ENCODE measurements around the gene C1orf50.

C1orf50 gene

DNA sequence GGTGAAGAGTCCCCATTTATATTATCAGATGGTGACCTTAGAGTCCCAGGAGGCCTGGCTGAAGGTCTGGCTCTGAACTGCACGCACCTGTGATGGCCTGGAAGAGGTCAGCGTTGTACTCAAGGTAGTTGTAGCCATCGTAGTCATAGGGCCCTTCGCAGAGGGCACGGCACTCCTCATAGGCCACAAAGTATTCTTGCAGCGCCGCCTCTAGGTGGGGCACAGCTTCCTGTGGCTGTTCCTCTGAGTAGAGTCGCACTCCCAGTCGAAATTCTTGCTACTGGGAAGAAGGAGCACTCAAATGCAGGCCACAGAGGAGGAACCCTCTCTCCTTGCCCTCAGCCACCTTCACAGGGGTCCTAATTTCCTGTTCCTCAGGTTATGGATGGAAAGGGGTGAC, 7.9 kb upstream of the C1orf50 start:
- DNase-seq = no peak

DNA sequence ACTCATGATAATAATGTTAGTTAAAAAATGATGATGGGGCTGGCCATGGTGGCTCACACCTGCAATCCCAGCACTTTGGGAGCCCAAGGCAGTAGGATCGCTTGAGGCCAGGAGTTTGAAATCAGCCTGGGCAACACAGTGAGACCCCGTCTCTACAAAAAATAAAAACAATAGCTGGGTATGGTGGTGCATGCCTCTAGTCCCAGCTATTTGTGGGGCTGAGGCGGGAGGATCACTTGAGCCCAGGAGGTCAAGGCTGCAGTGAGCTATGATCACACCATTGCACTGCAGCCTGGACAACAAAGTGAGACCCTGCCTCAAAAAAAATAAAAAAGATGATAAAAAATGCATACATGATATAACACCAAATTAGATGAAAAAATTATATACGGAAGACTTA, 5.5 kb upstream of the C1orf50 start:
- DNase-seq = no peak

DNA sequence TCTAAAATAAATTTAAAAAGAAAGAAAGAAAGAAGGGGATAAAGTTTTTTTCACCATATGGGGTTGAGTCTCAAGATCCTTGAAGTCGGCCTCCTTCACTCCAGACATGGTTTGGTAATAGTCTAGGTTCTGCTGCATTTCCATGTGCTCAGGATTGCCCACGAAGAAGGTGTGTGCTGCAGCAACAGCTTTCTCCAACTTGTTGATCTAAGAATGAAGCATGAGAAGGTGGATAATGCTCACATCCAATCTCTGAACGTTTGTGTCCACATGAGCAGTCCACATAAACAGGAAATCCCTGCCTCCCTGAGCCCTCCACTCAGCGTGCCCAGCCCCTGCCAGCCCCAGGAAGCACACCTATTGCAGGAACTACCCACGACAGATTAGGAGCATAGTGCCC, 4.8 kb upstream of the C1orf50 start:
- no peak for DNase-seq

DNA sequence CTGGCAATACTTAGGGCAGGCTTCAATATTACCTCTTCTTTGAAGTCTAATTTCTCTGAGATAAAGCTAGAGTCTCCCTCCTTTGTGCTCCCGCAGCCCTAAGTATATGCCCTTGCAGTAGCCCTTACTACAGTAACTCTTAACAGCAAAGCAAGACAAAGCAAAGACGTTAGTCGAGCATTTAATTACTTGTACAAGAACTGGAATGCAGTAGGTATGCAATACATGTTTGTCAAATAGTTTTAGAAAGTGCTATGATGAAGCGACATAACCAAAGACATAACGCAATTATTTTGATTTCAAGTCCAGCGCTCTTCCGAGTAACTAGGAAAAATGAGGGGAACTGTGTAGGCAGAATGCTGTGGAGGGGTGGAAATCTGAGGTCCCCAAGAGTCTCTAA, 1.8 kb upstream of the C1orf50 start:
- DNase-seq = no peak

DNA sequence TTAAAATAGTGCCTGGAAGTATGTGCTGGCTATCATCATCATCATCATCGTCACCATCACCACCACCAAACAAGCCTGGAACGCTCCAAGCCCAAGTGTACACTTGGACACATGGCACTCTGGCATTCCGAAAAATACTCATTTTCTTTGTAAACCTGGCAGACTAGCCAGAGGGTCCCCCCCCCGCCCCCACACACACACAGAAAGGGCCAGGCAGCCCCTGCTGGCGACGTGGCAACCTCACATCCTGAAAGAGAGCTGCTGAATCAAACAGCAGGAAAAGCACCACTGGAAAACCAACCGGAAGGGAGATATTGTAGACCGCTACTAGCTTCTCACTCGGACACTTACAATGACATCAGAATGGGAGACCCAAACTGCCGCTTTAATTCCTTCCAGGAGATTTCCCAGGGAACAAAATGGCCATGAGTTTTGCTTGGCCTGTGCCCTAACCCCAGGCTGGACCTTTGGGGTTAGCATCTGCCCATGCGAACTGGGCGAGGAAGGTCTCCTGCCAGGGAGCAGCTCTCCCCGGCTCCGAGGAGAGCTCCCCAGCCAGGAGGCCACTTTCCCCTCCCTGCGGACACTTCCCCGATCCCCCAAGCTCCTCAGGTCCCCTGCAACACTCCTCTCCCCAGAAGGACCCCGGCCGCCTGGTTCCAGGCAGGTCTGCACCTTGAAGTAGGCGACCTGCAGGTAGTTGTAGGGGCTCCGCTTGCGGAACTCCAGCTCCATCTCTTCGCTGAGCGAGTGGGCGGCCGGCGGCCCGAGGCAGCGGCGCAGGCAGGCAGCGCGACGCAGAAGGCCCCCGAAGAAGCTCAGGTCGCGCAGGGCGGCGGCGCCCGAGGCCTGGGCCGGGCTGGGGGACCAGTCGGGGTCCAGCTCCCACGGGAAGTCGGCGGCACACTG, 963 bp upstream of the C1orf50 start:
- peak; percentile 80 for DNase-seq

DNA sequence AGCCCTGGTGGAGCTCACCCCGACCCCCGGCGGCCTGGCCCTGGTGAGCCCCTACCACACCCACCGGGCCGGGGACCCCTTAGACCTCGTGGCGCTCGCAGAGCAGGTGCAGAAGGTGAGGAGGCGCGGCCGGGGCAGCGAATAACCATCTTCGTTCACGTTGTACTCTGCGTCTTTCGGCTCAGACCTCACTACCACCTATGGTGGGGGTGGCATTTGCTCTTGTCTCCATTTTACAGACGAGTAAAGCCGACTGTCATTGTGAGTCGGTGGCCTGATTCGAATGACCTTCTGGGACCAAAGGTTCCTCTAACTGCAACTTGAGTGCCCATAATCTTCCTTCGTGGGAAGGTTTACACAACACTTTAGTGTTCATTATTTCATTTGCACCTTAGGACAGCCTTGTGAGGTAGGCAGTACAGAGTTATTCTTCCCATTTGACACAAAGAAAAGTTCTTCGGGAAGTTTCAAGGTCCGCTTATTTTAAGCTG, 506 bp downstream of the C1orf50 start:
- DNase-seq = no peak

DNA sequence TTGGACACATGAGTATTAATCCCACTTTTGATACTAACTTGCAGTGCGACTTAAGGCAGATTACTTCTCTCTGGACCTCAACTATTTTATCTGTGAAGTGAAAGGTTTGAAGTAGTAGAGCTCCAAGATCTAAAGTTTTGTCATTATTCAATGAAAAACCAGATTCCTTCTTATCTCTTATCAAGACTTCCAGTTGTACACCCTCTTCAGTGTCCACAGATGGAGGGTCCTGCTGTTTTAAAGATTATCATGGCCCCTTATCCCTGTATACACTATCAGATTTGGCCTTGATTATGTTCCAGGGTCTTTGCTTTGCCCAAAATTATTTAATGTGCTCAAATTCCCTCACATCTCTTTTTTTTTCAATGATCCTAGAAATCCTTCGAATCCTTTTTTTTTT, 1.1 kb downstream of the C1orf50 start:
- DNase-seq = no peak

DNA sequence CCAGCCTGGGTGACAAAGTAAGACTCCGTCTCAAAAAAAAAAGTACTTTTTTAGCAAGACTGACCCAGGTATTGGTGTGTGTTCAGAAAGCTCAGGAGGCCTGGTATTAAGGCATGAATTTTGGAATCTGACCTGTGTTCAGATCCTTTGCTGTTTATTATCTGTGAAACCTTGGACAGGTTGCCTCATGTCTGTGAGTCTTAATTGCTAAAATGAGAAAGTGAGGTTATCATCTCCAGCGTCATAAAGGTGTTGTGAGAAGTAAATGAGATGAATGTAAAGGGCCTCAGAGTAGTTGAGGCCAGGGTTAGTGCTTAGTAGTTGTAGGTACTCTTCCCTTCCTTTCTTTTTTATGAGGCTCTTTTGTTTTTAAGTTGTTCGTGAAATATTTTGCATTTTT, 2.8 kb downstream of the C1orf50 start:
- DNase-seq = no peak

DNA sequence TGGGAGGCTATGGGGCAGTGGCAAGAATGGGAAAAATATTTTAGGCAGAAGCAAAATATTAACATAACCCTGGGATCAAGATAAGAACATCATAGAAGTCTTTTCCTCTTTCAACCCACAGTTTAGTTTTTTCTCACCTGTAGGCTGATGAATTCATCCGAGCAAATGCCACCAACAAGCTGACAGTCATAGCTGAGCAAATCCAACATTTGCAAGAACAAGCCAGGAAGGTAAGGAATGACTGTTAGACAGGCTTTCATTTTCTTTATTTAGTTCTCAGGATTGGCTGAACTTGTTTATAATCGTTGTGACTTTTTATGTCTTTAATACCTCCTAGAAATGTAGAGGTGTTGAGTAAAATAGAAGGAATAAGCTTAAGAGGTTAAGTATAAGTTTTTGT, 6.4 kb downstream of the C1orf50 start:
- no peak for DNase-seq

DNA sequence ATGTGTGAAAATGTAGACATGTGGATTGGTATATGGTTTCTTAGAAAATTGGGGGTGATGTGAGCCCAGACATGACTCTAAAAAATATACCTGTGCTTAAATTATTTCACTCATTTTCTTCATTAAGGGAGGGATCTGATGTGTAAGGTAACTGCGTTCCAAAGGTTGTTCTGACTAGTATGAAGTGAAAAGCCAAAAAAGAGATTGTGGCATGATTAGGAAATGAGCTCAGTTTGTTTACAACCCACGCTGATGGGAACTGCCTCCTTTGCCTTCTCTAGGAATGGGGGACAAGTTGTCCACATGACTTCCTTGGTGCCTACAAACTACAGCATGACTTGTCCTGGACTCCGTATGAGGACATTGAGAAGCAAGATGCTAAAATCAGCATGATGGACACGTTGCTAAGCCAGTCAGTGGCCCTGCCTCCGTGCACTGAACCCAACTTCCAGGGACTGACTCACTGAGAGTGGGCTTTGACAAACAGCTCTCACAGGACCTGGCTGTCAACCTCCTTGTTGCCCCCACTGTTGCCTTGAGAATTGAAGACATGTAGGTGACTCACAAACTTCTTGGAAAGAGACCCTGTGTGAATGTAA, 8.0 kb downstream of the C1orf50 start:
- DNase-seq = no peak

DNA sequence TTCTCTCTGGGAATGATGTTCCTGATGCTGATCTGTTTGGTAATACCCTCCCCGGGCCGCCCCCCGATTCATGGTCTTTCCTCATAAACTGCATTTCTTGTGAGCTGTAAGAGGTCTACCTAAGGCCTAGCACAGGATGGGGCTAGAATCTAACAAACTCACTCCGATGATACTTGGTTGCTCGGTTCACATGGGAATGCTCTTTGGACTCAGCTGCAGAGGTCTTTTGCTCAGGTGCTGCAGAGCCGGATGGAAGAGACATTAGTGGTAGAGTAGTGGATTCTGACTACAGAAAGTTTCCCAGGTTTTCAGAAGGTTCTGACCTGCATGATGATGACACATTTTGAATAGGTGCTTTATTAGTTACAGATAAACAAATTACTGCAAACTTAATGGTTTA, 9.5 kb downstream of the C1orf50 start:
- DNase-seq = no peak

DNA sequence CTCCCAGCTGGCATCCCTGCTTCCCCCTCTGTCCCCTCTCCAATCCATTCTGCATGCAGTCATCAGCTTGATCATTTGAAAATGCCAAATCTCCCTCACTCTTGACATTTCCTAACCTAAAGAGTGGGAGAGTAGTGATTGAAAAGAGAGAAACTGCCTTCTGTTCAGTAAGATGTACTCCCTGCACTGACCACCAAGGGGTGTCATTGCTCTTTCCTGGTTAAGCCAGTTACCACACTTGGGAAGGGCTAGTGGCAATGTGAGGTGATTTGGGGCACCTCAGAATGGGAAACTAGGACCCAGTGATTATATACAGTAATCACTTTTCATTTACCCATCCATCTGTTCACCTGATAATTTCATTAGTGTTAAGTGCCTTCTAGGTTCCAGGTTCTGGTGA, 10.8 kb downstream of the C1orf50 start:
- DNase-seq = no peak

DNA sequence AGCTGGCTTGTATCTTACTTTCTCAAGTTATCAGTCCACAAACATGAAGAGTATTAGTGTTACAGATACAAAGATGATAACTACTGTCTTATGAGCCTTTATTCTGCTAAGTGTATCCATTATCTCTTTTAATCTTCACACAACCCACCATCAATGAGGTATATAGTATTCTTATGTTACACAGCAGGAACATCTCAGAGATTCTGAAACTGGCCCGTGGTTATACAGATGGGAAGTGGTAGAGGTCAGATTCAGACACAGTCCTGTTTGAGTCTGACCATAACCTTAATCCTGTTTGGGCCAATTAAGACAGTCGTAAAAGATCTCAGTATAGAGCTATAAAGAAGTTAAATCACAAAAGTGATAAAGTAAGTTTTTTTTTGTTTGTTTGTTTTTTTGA, 12.7 kb downstream of the C1orf50 start:
- DNase-seq = no peak

DNA sequence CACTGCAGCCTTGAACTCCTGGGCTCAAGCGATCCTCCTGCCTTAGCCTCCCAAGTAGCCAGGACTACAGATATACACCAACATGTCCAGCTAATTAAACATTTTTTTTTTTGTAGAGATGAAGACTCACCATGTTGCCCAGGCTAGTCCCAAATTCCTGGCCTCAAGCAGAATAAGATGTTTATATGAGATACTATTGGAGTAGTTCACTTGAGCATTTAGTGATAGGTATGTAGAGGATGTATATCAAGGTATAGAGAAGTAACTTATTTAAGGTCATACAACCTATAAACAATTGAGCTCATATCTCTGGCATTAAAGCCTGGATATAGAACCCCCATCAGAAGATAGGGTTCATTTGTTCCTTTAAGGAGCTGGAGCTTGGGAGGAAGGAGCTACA, 13.1 kb downstream of the C1orf50 start:
- no peak for DNase-seq

DNA sequence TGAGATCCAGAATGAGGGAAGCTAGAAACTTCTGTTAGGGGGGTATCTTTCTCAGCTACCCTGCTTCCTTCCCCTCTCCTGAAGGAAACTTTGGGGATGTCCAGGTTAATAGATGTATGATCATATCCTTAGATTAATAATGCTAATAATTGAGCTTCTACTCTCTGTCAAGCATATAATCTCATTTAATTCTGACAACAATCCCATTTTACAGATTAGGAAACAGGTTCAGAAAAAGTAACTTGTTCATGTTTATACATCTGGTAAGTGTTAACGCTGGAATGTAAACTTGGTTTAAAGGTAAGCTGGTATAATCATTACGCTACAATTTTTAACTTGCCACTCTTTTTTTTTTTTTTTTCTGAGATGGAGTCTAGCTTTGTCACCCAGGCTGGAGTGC, 16.0 kb downstream of the C1orf50 start:
- no peak for DNase-seq

DNA sequence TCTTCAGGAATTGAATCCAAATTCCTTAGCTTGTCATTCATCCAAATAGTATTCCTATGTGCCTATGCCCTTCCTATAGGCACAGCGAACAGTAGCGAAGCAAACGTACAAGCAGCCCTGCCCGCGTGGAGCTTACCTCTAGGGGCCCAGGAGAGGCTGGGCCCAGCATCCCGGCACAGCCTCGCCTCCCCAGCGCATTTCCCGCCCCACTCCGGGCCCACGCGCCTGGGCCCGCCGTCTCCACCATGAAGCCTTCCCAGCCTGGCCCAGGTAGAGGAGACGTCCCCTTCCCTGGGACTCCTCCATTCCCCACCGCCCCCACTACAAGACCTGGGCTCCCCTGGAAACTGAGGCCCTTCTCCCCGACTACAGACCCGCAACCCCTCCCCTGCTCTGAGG, 17.5 kb downstream of the C1orf50 start:
- no peak for DNase-seq

DNA sequence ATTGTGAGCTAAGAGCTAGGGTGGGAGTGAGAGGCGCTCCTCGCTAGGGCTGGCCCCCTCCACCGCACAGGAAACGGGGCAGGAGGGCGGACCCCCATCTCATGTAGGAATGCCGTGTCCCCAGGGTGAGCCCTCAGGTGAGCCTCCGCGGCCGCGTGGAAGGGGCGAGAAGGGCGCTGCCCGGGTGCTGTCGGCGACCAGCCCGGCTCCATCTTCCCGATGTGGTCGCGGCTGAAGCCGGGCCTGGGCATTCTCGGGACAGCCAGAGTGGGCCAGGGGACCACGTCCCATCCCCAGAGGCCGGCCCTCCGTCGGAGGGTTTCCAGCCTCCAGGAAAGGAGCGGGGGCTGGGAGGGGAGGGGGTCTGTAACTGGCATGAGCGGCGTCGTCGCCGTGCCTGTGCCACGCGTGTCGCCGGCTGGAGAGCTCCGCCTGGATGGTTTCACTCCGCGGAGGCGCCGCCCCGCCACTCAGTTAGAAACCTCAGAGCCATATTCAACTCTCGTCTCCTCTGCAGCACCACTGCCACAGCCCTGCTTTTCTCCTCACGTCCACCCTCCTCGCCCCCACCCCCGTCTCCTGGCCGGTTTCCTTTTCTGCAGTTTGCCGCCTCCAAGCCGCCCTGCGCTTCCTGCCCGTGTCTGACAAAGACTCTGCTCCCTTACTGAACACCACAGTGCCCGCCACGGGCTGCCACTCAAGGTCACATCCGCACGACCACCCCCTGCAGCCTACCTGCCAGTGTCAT, 18.1 kb downstream of the C1orf50 start, which contains the start of gene TMEM269:
Gene TMEM269 (plus strand): TSS at position 46 of the 748 bp plus-strand sequence. CDS start 4,903 bp downstream, outside the sequence.
- DNase-seq = peak; percentile 61

DNA sequence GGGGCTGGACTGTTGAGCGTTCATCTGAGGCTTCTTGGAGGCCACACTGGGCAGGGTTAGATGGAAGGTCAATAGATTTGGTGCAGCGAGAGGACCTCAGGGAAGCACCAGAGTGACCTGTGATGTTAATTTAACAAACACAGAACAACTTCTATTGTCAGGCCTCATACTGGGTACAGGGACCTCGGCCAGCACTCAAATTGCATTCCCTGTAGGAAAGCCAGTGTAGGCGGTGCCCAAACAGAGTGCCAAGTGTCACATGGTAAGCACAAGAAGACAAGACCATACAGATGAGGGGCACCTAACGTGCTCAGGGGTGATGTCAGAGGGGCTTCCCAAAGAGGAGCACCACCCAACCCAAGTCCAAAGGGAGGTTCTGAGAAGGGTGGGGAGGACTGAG, 19.0 kb downstream of the C1orf50 start:
- DNase-seq = no peak

DNA sequence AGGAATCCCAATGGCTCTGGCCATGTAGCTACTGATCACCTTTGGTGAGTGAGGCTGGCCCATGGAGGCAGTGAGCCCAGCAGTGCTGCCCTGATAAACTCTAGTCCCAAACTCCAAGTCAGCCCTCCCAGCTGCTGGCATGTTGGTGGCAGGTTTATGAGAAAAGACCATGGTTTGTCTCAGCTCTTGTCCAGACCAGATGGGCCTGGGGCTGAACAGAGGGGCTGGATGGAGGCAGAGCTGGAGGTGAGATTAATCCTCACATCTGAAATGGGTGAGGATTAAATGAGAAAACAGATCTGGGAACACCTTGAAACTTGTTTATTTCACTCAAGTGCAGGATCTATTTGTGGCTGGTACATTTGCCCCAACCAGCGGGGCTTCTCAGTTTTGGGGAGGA, 21.0 kb downstream of the C1orf50 start:
- no peak for DNase-seq

DNA sequence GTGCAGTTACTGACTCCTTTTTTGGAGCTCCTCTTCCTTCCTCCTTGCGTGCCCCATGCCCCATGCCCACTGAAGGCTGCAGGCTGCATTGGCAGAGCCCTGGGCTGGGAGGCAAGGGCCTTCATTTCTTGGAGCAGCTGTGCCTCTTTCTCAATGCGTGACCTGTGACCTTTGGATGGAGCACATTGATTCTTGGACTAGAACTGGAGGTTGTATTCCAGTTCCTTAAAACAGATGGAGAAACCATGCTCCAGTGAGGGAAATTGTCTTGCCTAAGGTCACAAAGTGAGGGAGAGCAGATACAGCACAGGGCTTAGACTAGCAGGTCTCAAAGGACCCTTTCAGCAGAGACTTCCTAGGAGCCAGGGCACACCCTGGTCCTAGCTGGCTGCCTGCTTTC, 26.8 kb downstream of the C1orf50 start:
- no peak for DNase-seq

DNA sequence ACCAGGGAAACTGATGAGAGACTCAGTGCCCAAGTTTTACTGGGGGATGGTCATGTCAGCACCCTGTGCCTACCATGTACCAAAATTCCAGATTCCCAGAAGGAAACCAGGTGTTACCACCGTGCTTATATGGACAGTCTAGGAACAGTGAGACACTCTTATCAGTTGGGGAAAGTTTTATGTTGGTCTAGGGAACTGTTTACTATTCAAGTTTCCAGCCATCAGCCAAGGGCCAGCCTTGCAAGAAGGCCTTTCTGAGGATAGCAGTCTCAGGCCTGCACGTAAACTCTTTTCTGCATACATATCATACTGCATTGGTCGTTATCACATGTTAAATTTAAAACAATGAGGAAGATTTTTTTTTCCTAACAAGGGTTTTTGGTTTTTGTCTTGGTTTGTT, 30.4 kb downstream of the C1orf50 start:
- DNase-seq = no peak

DNA sequence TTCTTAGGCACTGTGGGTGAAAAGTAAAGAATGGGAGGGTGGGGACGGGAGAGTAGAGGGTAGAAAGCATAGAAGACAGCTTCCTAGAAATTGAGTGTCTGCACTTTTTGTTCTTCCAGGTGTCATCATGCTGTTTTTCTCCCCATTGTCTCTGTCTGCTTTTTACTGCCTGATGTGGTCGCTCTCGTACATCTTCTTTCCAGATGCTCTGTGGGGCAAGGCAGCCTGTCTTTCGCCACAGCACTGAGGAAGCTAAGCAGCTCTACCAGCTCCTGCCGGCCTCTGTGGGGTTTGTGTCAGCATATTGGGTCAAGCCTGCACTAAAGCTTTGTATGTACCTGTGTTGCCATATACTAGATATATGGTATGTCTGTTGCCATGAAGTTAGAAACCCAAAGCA, 30.9 kb downstream of the C1orf50 start:
- no peak for DNase-seq

DNA sequence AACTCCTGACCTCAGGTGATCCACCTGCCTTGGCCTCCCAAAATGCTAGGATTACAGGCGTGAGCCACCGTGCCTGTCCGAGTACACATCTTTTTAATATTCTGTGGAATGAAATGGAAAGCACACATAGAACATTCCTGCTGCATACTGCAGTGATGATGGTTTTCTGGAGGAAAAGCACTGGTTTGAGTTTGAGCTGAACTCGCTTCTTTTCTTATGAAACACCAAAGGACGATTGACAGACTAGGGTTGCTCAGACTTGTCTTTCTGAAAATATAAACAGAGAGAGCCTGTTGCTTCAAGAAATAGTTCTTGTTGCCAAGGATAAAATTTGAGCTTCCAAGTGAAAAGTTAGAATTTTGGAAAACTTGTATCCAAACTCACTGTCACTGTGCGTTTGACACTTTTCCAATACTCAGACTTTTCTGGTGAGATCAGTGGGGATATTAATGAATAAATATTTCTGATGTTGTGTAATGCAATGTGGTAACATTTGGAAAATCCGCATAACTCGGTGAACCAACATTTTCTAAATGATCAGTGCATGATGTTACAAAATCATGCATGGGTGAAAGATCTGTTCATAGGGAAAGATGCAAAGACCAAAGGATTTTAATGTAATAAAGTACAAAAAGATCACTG, 34.9 kb downstream of the C1orf50 start:
- DNase-seq = no peak

All from right forelimb (tissue), 1 donor.